ENCODE data around the gene RFNG. TPM values are rescaled to one million over a fixed set of nuclear protein-coding genes. Genes with fewer than 3 reads are reported as not detected.

RFNG gene
- total and polyA plus RNA-seq, 5 donors from 2014 or later: 3.2 to 35.1 (median 5.4) TPM

- Histone ChIP-seq H3K4me3 (ENCODE audit: low read depth, low read length) (no peak overlapping the region), H3K27ac (ENCODE audit: insufficient read depth, low read length, poor library complexity, severe bottlenecking) (no peak overlapping the region), H3K36me3 (ENCODE audit: control insufficient read depth, insufficient read depth, low read length) (no peaks in the 10 kb centered on the region), H3K4me1 (ENCODE audit: control insufficient read depth, insufficient read depth, low read length, poor library complexity, severe bottlenecking) (no peaks in the 10 kb centered on the region), H3K27me3 (ENCODE audit: control insufficient read depth, insufficient read depth, low read length) (no peaks in the 10 kb centered on the region), H3K9me3 (ENCODE audit: control insufficient read depth in 2 of 2, low read length in 2 of 2) (no peaks in the 10 kb centered on the region)
- H3K27ac Mint-ChIP-seq: no peak overlapping the region
- H3K9me3 Mint-ChIP-seq: no peaks in the 10 kb centered on the region
- DNase-seq (no peak), ATAC-seq (ENCODE audit: low read depth in 2 of 2) (no peak)
- no peak overlapping the region for H3K4me3 Mint-ChIP-seq
- no peaks in the 10 kb centered on the region for H3K27me3 Mint-ChIP-seq
- no peaks in the 10 kb centered on the region for H3K4me1 Mint-ChIP-seq
- H3K36me3 Mint-ChIP-seq: no peaks in the 10 kb centered on the region
Observed at GRCh38 chr17:82007495-82008257, 43.9 kb downstream of the RFNG start.

DNA sequence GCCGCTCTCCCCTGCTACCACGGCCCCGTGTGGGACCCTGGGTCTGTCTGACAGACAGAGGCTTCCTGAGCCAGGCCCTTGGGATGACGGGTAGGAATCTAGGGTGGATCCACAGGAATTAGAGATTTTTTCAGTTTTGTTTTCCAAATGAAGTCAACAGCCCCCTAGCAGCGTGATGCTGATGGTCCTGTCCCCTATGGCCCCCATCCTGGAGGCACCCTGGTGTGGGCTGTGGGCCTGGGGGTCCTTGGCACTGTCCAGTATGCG lies 44.5 kb downstream of the RFNG start:
- no peaks in the 10 kb centered on the region for H3K9me3 Mint-ChIP-seq
- H3K4me1 Mint-ChIP-seq: no peaks in the 10 kb centered on the region
- no peak overlapping the region for H3K4me3 Mint-ChIP-seq
- no peak overlapping the region for H3K4me3 ChIP-seq (ENCODE audit: low read depth, low read length)
- ATAC-seq (ENCODE audit: low read depth in 2 of 2): no peak
- no peaks in the 10 kb centered on the region for H3K27me3 ChIP-seq (ENCODE audit: control insufficient read depth, insufficient read depth, low read length)
- H3K27ac ChIP-seq (ENCODE audit: insufficient read depth, low read length, poor library complexity, severe bottlenecking): no peak overlapping the region
- H3K36me3 ChIP-seq (ENCODE audit: control insufficient read depth, insufficient read depth, low read length): no peaks in the 10 kb centered on the region
- H3K36me3 Mint-ChIP-seq: no peaks in the 10 kb centered on the region
- DNase-seq: no peak
- H3K9me3 ChIP-seq (ENCODE audit: control insufficient read depth in 2 of 2, low read length in 2 of 2): no peaks in the 10 kb centered on the region
- H3K4me1 ChIP-seq (ENCODE audit: control insufficient read depth, insufficient read depth, low read length, poor library complexity, severe bottlenecking): no peaks in the 10 kb centered on the region
- no peaks in the 10 kb centered on the region for H3K27me3 Mint-ChIP-seq
- no peak overlapping the region for H3K27ac Mint-ChIP-seq

- H3K27me3 Mint-ChIP-seq: no peaks in the 10 kb centered on the region
- H3K27me3 ChIP-seq (ENCODE audit: control insufficient read depth, insufficient read depth, low read length): no peaks in the 10 kb centered on the region
- H3K9me3 ChIP-seq (ENCODE audit: control insufficient read depth in 2 of 2, low read length in 2 of 2): no peaks in the 10 kb centered on the region
- H3K27ac ChIP-seq (ENCODE audit: insufficient read depth, low read length, poor library complexity, severe bottlenecking): no peak overlapping the region
- H3K4me3 Mint-ChIP-seq: no peak overlapping the region
- H3K4me1 Mint-ChIP-seq: no peaks in the 10 kb centered on the region
- no peak for DNase-seq
- H3K27ac Mint-ChIP-seq: no peak overlapping the region
- no peaks in the 10 kb centered on the region for H3K36me3 Mint-ChIP-seq
- no peaks in the 10 kb centered on the region for H3K36me3 ChIP-seq (ENCODE audit: control insufficient read depth, insufficient read depth, low read length)
- no peaks in the 10 kb centered on the region for H3K4me1 ChIP-seq (ENCODE audit: control insufficient read depth, insufficient read depth, low read length, poor library complexity, severe bottlenecking)
- H3K4me3 ChIP-seq (ENCODE audit: low read depth, low read length): no peak overlapping the region
- H3K9me3 Mint-ChIP-seq: no peaks in the 10 kb centered on the region
- ATAC-seq (ENCODE audit: low read depth in 2 of 2): no peak
Observed at GRCh38 chr17:82006468-82007227, 45.0 kb downstream of the RFNG start.

DNA sequence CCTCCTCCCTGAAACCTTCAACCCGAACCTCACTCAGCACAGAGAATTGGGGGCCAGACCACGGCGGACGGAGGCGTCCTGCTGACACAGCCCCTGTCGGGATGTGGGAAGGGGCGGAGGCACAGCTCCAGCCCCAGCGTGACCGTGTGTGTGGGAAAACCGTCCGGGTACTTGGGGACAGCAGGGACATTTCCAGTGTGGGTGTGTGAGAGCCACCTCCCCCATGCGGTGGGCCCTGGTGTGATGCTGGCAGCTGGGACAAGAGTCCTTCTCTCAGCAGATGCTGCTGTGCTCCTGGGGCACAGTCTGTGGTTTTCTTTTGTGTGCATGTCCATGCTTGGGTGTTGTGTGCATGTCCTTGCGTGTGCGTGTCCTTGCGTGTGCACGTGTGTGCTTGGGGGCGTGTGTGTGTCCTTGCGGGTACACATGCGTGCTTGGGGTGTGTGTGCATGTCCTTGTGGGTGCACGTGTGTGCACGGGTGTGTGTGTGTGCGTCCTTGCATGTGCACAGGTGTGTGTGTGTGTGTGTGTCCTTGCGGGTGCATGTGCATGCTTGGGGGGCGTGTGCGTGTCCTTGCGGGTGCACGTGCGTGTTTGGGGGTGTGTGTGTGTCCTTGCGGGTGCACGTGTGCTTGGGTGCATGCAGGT lies 45.8 kb downstream of the RFNG start:
- Mint-ChIP-seq H3K4me3 (no peak overlapping the region), H3K27me3 (no peaks in the 10 kb centered on the region), H3K4me1 (no peaks in the 10 kb centered on the region), H3K9me3 (no peaks in the 10 kb centered on the region), H3K36me3 (no peaks in the 10 kb centered on the region), H3K27ac (no peak overlapping the region)
- no peaks in the 10 kb centered on the region for H3K9me3 ChIP-seq (ENCODE audit: control insufficient read depth in 2 of 2, low read length in 2 of 2)
- no peaks in the 10 kb centered on the region for H3K36me3 ChIP-seq (ENCODE audit: control insufficient read depth, insufficient read depth, low read length)
- H3K27ac ChIP-seq (ENCODE audit: insufficient read depth, low read length, poor library complexity, severe bottlenecking): no peak overlapping the region
- H3K4me1 ChIP-seq (ENCODE audit: control insufficient read depth, insufficient read depth, low read length, poor library complexity, severe bottlenecking): no peaks in the 10 kb centered on the region
- H3K27me3 ChIP-seq (ENCODE audit: control insufficient read depth, insufficient read depth, low read length): no peaks in the 10 kb centered on the region
- ATAC-seq (ENCODE audit: low read depth in 2 of 2) (no peak), DNase-seq (no peak)
- no peak overlapping the region for H3K4me3 ChIP-seq (ENCODE audit: low read depth, low read length)

GRCh38 chr17:82004517-82005455 lies 46.8 kb downstream of the RFNG start:
- Histone ChIP-seq H3K27ac (ENCODE audit: insufficient read depth, low read length, poor library complexity, severe bottlenecking) (no peak overlapping the region), H3K27me3 (ENCODE audit: control insufficient read depth, insufficient read depth, low read length) (no peaks in the 10 kb centered on the region), H3K36me3 (ENCODE audit: control insufficient read depth, insufficient read depth, low read length) (no peaks in the 10 kb centered on the region), H3K4me1 (ENCODE audit: control insufficient read depth, insufficient read depth, low read length, poor library complexity, severe bottlenecking) (no peaks in the 10 kb centered on the region), H3K9me3 (ENCODE audit: control insufficient read depth in 2 of 2, low read length in 2 of 2) (no peaks in the 10 kb centered on the region), H3K4me3 (ENCODE audit: low read depth, low read length) (no peak overlapping the region)
- DNase-seq (no peak), ATAC-seq (ENCODE audit: low read depth in 2 of 2) (no peak)
- no peaks in the 10 kb centered on the region for H3K9me3 Mint-ChIP-seq
- no peaks in the 10 kb centered on the region for H3K27me3 Mint-ChIP-seq
- H3K27ac Mint-ChIP-seq: no peak overlapping the region
- no peaks in the 10 kb centered on the region for H3K36me3 Mint-ChIP-seq
- H3K4me3 Mint-ChIP-seq: no peak overlapping the region
- no peaks in the 10 kb centered on the region for H3K4me1 Mint-ChIP-seq

DNA sequence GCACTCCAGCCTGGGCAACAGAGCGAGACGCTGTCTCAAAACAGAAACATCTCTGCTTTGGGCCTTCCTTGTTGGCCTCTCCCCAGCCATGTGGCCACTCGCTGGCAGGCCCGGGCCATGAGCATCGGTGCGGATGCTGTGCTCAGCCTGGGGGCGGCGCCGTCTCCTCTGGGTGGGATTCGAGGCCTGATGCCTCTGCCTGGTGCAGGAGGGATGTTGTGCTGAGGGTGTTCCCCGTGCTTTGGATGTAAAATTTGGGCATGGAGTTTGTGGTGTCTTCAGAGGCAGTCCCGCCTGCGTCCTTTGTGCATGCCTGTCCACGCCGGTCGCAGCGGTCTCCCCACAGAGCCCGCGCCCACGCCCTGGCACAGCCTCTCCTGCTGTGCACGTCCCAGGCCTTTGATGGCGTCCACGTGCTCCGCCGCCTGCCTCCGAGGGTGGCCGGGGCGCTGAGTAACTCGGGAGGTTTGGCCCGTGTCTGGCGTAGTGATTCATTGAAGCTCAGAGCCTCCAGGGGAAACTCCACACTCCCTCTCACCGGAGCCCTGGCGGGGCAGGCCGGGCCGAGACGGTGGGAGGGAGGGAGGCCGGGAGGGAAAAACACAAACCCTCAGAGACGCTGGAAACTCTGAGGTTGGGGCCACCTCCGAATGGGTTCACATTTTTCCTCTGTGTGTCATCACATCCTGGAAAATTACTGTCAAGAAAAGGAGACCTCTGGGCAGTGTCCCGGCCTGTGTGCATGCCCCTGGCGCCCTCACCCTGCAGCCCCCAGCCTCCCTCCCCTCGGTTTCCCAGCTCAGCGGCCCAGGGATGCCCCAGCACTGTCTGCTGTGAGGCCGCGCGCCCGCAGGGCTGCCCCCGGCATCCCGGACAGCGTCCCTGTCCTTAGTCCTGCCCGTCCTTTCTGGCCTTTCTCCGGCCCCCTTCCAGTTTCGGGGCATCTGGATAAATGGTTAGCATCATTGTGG lies 47.9 kb downstream of the RFNG start:
- Mint-ChIP-seq H3K36me3 (no peaks in the 10 kb centered on the region), H3K4me3 (no peak overlapping the region), H3K27me3 (no peaks in the 10 kb centered on the region), H3K27ac (peak overlapping the region in 1 of 3 donors; percentile 26), H3K9me3 (no peaks in the 10 kb centered on the region), H3K4me1 (no peaks in the 10 kb centered on the region)
- DNase-seq (no peak), ATAC-seq (ENCODE audit: low read depth in 2 of 2) (no peak)
- no peaks in the 10 kb centered on the region for H3K9me3 ChIP-seq (ENCODE audit: control insufficient read depth in 2 of 2, low read length in 2 of 2)
- H3K4me3 ChIP-seq (ENCODE audit: low read depth, low read length): no peak overlapping the region
- H3K36me3 ChIP-seq (ENCODE audit: control insufficient read depth, insufficient read depth, low read length): no peaks in the 10 kb centered on the region
- H3K27me3 ChIP-seq (ENCODE audit: control insufficient read depth, insufficient read depth, low read length): no peaks in the 10 kb centered on the region
- H3K27ac ChIP-seq (ENCODE audit: insufficient read depth, low read length, poor library complexity, severe bottlenecking): no peak overlapping the region
- H3K4me1 ChIP-seq (ENCODE audit: control insufficient read depth, insufficient read depth, low read length, poor library complexity, severe bottlenecking): no peaks in the 10 kb centered on the region
